Esophagus muscularis mucosa (tissue), 4 donors: ENCODE results near the gene DYDC2.

ENCODE experiments used
- EP300 ChIP-seq: sonication (generic); formaldehyde crosslinking; IDR thresholded peaks from one replicate; pipeline ENCODE4 v1.6.1; 2017; ENCODE audit warnings: antibody characterized with exemption
- POLR2A ChIP-seq: fragments of 450-650 bp; IDR thresholded peaks from one replicate; pipeline ENCODE4 v1.6.1; 2017; ENCODE audit warnings: antibody characterized with exemption, moderate library complexity, mild to moderate bottlenecking, low read depth
- POLR2AphosphoS5 ChIP-seq, 2 donors: sonication (generic); formaldehyde crosslinking; IDR thresholded peaks; one replicate each; pipeline ENCODE4 v1.6.1; 2017; ENCODE audit warnings: antibody characterized with exemption in 2 of 2
- TF ChIP-seq, protein P1 (sequence below), 3 experiments: fragments of 200-600 bp in 2 of 3; fragments of 450-650 bp in 1 of 3; sonication (generic) in 2 of 3; IDR thresholded peaks; one replicate each; pipeline ENCODE4 v1.5.1; 2017 to 2019; ENCODE audit warnings: antibody characterized with exemption in 3 of 3, mild to moderate bottlenecking in 2 of 3, moderate library complexity in 1 of 3

DNA sequence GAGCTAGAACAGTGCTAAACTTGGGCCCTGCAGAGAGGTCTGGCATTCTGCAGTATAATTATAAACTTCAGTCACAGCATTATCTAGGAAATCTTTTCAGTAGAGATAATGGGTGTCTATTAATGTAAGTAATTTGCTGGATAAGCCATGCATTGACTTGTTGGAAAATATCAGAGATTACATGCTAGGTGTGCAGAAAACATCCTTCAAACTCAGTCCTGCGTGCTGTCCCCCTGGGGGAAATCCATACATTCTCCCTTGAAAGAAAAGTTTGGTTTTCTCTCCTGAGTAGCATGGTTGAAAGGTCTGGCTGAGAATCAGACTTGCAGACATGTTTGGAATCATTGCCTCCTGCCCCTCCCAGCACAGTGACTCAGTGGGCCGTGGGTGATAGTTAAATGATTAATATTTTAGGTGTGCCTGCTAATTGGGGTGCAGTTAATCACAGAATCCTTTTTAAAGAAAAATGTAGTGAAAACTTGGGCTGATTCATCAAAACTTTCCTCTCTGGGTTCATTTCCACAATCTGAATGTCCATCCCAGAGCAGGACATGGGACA is 37.9 kb downstream of the DYDC2 start:
- TF ChIP-seq, protein P1, sequence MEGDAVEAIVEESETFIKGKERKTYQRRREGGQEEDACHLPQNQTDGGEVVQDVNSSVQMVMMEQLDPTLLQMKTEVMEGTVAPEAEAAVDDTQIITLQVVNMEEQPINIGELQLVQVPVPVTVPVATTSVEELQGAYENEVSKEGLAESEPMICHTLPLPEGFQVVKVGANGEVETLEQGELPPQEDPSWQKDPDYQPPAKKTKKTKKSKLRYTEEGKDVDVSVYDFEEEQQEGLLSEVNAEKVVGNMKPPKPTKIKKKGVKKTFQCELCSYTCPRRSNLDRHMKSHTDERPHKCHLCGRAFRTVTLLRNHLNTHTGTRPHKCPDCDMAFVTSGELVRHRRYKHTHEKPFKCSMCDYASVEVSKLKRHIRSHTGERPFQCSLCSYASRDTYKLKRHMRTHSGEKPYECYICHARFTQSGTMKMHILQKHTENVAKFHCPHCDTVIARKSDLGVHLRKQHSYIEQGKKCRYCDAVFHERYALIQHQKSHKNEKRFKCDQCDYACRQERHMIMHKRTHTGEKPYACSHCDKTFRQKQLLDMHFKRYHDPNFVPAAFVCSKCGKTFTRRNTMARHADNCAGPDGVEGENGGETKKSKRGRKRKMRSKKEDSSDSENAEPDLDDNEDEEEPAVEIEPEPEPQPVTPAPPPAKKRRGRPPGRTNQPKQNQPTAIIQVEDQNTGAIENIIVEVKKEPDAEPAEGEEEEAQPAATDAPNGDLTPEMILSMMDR (IDR thresholded peaks at IDR 0.05), result no peak
- TF ChIP-seq POLR2A (no peak), EP300 (no peak), POLR2AphosphoS5 (IDR thresholded peaks at IDR 0.05) (no peak)
